Type B pancreatic cell (in vitro differentiated cells): ENCODE measurements around the gene SH3RF3. TPM values are rescaled to one million over a fixed set of nuclear protein-coding genes. Genes with fewer than 3 reads are reported as not detected.
A peak's percentile ranks its signal among the peaks of the same experiment; 100 is the strongest.

ENCODE experiments used
- DNase-seq: peaks from one replicate; pipeline ENCODE4 v3.0.0; 2021; ENCODE audit warnings: mixed read lengths; ENCODE audit not compliant: unreplicated experiment; ENCODE audit errors: extremely low spot score
- H3K27ac Mint-ChIP-seq: 2 replicates; pipeline ENCODE4 v1.8.0; 2021; ENCODE audit warnings: mild to moderate bottlenecking, mixed read lengths
- H3K27me3 Mint-ChIP-seq: 2 replicates; pipeline ENCODE4 v1.8.0; 2021; ENCODE audit warnings: mixed read lengths
- H3K36me3 Mint-ChIP-seq: 2 replicates; pipeline ENCODE4 v1.8.0; 2021; ENCODE audit warnings: mixed read lengths
- H3K4me1 Mint-ChIP-seq: one replicate; pipeline ENCODE4 v1.8.0; 2021; ENCODE audit warnings: mixed read lengths; ENCODE audit not compliant: unreplicated experiment
- H3K4me3 Mint-ChIP-seq: 2 replicates; pipeline ENCODE4 v1.8.0; 2021; ENCODE audit warnings: mild to moderate bottlenecking, mixed read lengths
- H3K9me3 Mint-ChIP-seq: 2 replicates; pipeline ENCODE4 v1.8.0; 2021; ENCODE audit warnings: mixed read lengths
- CTCF ChIP-seq: fragments of 200-600 bp; sonication (generic); conservative IDR thresholded peaks from 2 replicates; pipeline ENCODE4 v1.5.0; 2021; ENCODE audit warnings: antibody characterized with exemption, mild to moderate bottlenecking
- total RNA-seq: library from RNA; stranded (reverse); gene quantifications from 2 replicates; pipeline ENCODE4 v1.2.1, GENCODE V29; 2021; ENCODE audit warnings: low replicate concordance

The SH3RF3 gene
- total RNA-seq, 1 donor from 2014 or later, result 13.9 TPM

- Mint-ChIP-seq H3K4me1 (peaks cover 26% of the 10 kb centered on the region), H3K27me3 (no peaks in the 10 kb centered on the region), H3K27ac (no peak overlapping the region), H3K36me3 (no peaks in the 10 kb centered on the region), H3K9me3 (no peaks in the 10 kb centered on the region), H3K4me3 (no peak overlapping the region)
- TF ChIP-seq CTCF, result no peak
- DNase-seq, result no peak
Observed at GRCh38 chr2:109405873-109406272, 276.9 kb downstream of the SH3RF3 start.

DNA sequence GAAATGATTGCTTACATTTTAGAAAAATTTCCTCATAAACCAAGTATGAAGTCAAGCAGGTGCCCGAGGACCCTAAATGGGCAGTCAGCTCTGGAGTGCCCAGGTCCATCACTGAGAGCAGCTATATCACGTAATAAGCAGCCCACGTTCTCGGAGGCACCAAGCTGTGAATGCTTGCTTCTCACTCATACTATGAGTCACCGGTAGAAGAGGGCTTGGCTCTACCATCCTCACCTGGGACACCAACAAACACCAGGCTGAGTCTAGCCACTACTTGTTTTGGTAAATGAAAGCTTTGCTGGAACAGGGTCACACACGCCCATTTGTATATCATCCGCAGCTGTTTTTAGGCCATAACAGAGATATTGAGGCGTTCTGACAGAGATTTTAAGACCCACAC lies 277.3 kb downstream of the SH3RF3 start:
- H3K27me3 Mint-ChIP-seq, result no peaks in the 10 kb centered on the region
- no peak for TF ChIP-seq CTCF
- no peaks in the 10 kb centered on the region for H3K36me3 Mint-ChIP-seq
- H3K9me3 Mint-ChIP-seq, result no peaks in the 10 kb centered on the region
- no peak overlapping the region for H3K4me3 Mint-ChIP-seq
- H3K27ac Mint-ChIP-seq, result no peak overlapping the region
- peaks cover 31% of the 10 kb centered on the region for H3K4me1 Mint-ChIP-seq
- no peak for DNase-seq

DNA sequence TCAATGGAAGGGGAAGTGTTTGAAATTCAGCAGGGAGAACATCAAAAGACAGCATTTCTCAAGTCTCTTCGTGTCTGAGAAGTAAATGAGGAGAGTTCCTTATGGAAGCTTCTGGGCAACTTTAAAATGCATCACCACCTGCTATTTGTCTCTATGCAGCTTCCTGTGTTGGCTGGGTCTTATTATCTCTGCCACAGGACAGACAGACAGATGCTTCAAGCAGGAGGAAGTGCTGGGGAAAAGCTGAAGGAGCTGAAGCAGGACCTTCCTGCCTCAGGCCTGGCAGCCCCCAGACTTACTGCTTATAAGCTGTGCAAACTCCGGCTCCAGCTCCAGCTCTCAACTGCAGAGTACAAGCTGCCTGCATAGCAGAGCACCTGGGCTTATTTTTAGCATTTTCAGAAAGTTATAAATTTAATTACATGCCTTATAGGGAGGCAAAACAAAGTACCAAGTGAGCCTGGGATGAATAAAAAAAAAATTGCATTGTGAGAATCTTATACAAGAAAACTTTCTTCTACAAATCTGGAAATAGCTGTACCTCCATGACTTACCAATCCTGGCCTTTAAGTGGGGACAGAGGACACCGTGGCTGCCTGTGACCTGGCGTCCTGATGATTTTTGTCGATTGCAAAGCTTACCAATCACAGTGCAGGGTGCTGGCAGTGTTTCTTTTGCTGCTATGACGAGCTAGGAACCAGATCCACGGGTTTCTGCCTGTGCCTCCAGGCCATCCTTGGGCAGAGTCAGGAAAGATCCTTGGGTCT lies 278.5 kb downstream of the SH3RF3 start:
- Mint-ChIP-seq H3K36me3 (no peaks in the 10 kb centered on the region), H3K27ac (no peak overlapping the region), H3K9me3 (no peaks in the 10 kb centered on the region), H3K4me1 (peaks cover 36% of the 10 kb centered on the region), H3K4me3 (no peak overlapping the region), H3K27me3 (no peaks in the 10 kb centered on the region)
- TF ChIP-seq CTCF, result no peak
- no peak for DNase-seq

- Mint-ChIP-seq H3K4me3 (no peak overlapping the region), H3K36me3 (no peaks in the 10 kb centered on the region), H3K9me3 (no peaks in the 10 kb centered on the region), H3K4me1 (peaks cover 36% of the 10 kb centered on the region), H3K27me3 (no peaks in the 10 kb centered on the region), H3K27ac (no peak overlapping the region)
- no peak for TF ChIP-seq CTCF
- DNase-seq, result no peak
Observed at GRCh38 chr2:109408043-109408335, 279.0 kb downstream of the SH3RF3 start.

GRCh38 chr2:109409321-109410038 lies 280.5 kb downstream of the SH3RF3 start:
- H3K9me3 Mint-ChIP-seq, result no peaks in the 10 kb centered on the region
- H3K4me1 Mint-ChIP-seq, result peaks cover 36% of the 10 kb centered on the region
- H3K4me3 Mint-ChIP-seq, result no peak overlapping the region
- H3K27me3 Mint-ChIP-seq, result no peaks in the 10 kb centered on the region
- TF ChIP-seq CTCF, result no peak
- H3K36me3 Mint-ChIP-seq, result no peaks in the 10 kb centered on the region
- peak overlapping the region; percentile 51 for H3K27ac Mint-ChIP-seq
- DNase-seq, result no peak
